PFSK-1 (cell line): Measurements from ENCODE around the gene TAS2R39.

ENCODE experiments used
- POLR2AphosphoS5 ChIP-seq: IDR thresholded peaks from 2 replicates; pipeline ENCODE4 v1.6.1; 2012; ENCODE audit warnings: low read depth, mild to moderate bottlenecking, control low read depth, low read length, moderate library complexity
- SIN3A ChIP-seq: IDR thresholded peaks from 2 replicates; pipeline ENCODE4 v1.6.1; 2012; ENCODE audit warnings: mild to moderate bottlenecking, low read length, moderate library complexity, borderline replicate concordance; ENCODE audit not compliant: insufficient read depth
- TAF1 ChIP-seq: IDR thresholded peaks from 2 replicates; pipeline ENCODE4 v1.6.1; 2012; ENCODE audit warnings: low read length, control low read depth, borderline replicate concordance; ENCODE audit not compliant: insufficient read depth
- TF ChIP-seq, protein P1 (sequence below), 2 experiments: IDR thresholded peaks; 2 replicates each; pipeline versions ENCODE4 v1.6.1 to v1.8.0; 2011 to 2012; ENCODE audit warnings: low read depth in 2 of 2, low read length in 2 of 2, control low read depth in 1 of 2, inconsistent platforms in 1 of 2, mild to moderate bottlenecking in 1 of 2, moderate library complexity in 1 of 2; ENCODE audit not compliant: insufficient read depth in 1 of 2

- TF ChIP-seq POLR2AphosphoS5 (no peak), TAF1 (no peak), SIN3A (no peak)
- TF ChIP-seq, protein P1, sequence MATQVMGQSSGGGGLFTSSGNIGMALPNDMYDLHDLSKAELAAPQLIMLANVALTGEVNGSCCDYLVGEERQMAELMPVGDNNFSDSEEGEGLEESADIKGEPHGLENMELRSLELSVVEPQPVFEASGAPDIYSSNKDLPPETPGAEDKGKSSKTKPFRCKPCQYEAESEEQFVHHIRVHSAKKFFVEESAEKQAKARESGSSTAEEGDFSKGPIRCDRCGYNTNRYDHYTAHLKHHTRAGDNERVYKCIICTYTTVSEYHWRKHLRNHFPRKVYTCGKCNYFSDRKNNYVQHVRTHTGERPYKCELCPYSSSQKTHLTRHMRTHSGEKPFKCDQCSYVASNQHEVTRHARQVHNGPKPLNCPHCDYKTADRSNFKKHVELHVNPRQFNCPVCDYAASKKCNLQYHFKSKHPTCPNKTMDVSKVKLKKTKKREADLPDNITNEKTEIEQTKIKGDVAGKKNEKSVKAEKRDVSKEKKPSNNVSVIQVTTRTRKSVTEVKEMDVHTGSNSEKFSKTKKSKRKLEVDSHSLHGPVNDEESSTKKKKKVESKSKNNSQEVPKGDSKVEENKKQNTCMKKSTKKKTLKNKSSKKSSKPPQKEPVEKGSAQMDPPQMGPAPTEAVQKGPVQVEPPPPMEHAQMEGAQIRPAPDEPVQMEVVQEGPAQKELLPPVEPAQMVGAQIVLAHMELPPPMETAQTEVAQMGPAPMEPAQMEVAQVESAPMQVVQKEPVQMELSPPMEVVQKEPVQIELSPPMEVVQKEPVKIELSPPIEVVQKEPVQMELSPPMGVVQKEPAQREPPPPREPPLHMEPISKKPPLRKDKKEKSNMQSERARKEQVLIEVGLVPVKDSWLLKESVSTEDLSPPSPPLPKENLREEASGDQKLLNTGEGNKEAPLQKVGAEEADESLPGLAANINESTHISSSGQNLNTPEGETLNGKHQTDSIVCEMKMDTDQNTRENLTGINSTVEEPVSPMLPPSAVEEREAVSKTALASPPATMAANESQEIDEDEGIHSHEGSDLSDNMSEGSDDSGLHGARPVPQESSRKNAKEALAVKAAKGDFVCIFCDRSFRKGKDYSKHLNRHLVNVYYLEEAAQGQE (IDR thresholded peaks at IDR 0.05; ENCODE audit: insufficient read depth in 1 of 2, low read depth in 2 of 2, low read length in 2 of 2): no peak
Observed at GRCh38 chr7:143221737-143222136, 38.5 kb downstream of the TAS2R39 start, which contains the start of gene TAS2R40.
